ENCODE data around the gene BABAM2.

Gene BABAM2

DNA sequence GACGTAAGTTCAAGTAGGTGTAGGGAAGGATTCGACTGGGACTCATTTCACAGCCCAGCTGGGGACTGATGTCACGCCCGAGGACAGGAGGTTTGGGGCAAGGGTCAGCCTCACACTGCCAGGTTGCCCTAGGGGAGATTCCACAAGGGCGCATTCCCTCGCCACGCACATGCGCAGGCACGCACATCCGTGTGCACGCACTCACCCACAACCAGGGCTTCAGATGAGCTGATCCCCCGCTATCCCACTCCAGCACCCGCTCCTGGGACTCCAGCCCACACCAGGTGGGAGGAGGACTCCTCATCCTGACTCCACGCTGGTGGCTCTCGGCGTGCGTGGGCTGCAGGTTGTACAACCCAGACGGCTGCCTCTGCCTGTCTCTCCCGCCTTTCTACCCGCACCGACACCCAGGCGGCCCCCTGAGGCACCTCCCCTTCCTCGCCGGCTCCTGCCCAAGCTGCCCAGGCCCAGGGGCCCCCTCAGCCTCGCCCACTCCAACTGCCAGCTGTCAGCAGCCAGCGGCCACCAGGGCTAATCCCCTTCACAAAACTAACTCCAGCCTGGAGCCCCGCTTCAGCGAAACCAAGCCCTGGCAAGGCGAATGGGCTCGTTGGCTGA, 454.3 kb downstream of the BABAM2 start:
- no peaks in the 10 kb centered on the region for H3K36me3 ChIP-seq (replicated peaks)
- H3K9me3 ChIP-seq = no peaks in the 10 kb centered on the region
- DNase-seq (ENCODE audit: low spot score in 2 of 2) = no peak
- no peak overlapping the region for H3K4me3 ChIP-seq
- H3K4me1 ChIP-seq = no peaks in the 10 kb centered on the region
- in situ Hi-C loops (cut with MboI; ENCODE audit: low sequenced_read_pairs) = no loop called here
- H3K27me3 ChIP-seq (ENCODE audit: low read depth) = no peaks in the 10 kb centered on the region

DNA sequence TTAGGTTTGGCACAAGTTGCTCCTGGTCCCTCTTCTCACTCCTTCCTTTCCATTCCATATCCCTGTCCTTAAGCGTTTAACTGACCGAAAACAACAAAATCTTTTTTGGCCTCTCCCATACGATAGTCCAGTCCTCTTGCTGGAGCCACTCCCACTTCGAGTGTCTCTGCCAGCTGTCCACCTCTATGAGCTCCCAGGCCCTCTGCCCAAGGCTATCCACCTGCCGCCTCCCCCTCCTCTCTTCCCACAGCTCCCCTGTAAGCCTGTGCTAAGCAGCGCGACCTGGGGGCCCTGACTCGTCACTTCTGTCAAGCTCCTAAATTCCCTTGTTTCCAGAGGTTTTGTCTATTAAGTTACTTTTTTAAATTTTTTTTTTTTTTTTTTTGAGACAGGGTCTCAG, 455.1 kb downstream of the BABAM2 start:
- Histone ChIP-seq H3K4me3 (no peak overlapping the region), H3K36me3 (replicated peaks) (no peaks in the 10 kb centered on the region), H3K4me1 (no peaks in the 10 kb centered on the region), H3K27me3 (ENCODE audit: low read depth) (no peaks in the 10 kb centered on the region), H3K9me3 (no peaks in the 10 kb centered on the region)
- in situ Hi-C loops (cut with MboI; ENCODE audit: low sequenced_read_pairs) = no loop called here
- DNase-seq (ENCODE audit: low spot score in 2 of 2) = no peak

DNA sequence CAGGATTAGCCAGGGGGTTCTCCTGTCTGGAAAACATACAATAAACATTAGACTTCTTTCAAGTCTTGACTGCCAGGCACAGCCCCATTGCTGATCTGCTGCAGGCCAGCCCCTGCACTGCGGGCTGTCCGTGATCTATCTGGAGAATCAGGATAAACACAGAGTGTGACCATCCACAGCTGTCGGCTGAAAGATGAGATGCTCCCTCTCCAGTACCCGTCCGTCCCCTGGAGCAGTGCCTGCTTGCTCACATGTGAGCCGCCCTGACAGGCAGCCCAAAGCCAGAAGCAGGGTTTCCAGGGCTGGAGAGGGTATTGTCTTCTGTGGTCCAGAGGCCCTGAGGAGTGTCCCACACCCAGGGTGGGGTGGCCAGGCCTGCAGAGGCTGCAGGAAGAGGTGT, 456.1 kb downstream of the BABAM2 start:
- H3K4me1 ChIP-seq = no peaks in the 10 kb centered on the region
- DNase-seq (ENCODE audit: low spot score in 2 of 2) = no peak
- no peaks in the 10 kb centered on the region for H3K27me3 ChIP-seq (ENCODE audit: low read depth)
- H3K9me3 ChIP-seq = no peaks in the 10 kb centered on the region
- in situ Hi-C loops (cut with MboI; ENCODE audit: low sequenced_read_pairs) = no loop called here
- H3K36me3 ChIP-seq (replicated peaks) = no peaks in the 10 kb centered on the region
- no peak overlapping the region for H3K4me3 ChIP-seq

DNA sequence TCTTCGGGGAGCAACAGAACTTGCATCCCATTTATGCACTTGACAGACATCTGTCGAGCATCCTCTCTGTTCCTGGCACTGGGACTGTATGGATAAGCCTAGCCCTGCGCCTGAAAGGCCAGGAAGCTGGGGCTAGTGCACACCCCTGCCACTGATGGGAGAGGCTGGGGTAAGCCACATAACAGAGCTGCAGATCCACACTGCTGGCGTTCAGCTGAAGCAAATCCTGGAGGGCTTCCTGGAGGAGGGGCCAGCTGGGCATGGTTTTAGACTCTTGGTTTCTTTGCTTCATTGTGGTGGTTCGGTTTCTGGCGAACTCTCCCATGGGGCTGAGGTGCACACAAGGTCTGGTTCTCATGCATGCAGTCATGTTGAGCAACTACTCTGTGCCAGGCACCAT, 456.7 kb downstream of the BABAM2 start:
- Histone ChIP-seq H3K9me3 (no peaks in the 10 kb centered on the region), H3K27me3 (ENCODE audit: low read depth) (no peaks in the 10 kb centered on the region), H3K4me3 (no peak overlapping the region), H3K36me3 (replicated peaks) (no peaks in the 10 kb centered on the region), H3K4me1 (no peaks in the 10 kb centered on the region)
- in situ Hi-C loops (cut with MboI; ENCODE audit: low sequenced_read_pairs) = no loop called here
- no peak for DNase-seq (ENCODE audit: low spot score in 2 of 2)

DNA sequence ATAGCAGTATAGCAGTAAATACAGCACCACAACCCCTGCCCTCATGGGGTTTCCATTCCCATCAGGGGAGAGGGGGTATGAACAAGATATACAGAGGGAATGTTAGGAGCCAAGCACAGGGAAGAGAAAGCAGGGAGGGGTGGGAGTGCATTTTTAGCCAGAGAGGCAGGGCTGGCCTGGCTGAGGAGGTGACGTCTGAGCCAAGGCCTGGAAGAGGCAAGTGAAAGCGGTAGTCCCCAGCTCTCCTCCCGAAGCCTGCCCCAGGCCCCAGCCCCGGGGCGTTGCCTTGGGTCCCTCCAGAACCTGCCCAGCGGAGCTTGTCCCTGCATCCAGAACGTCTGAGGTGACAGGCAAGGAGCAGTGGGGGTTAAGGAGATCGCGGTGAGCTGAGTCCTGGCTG, 457.1 kb downstream of the BABAM2 start:
- no peaks in the 10 kb centered on the region for H3K36me3 ChIP-seq (replicated peaks)
- H3K9me3 ChIP-seq = no peaks in the 10 kb centered on the region
- in situ Hi-C loops (cut with MboI; ENCODE audit: low sequenced_read_pairs) = no loop called here
- no peaks in the 10 kb centered on the region for H3K4me1 ChIP-seq
- H3K4me3 ChIP-seq = no peak overlapping the region
- H3K27me3 ChIP-seq (ENCODE audit: low read depth) = no peaks in the 10 kb centered on the region
- no peak for DNase-seq (ENCODE audit: low spot score in 2 of 2)

DNA sequence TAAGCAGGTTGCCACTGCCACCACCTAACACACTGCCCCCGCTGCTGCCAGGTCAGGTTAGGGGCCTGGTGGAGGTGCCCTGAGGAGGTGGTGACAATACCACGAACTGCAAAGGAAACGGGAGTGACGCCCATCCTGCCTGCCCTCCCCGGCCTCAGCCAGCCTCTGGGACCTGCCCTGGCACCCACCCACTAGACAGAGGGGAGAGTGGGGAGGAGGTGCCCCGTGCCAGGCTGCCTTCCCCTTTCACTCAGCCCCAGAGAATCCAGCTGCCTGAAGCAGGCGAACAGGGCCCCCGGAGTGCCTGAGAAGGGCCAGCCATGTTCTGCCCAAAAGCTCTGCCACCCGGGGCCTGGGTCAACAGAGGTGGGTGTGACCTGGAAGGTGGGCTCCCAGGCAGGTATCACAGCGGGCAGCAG, 457.6 kb downstream of the BABAM2 start:
- in situ Hi-C loops (cut with MboI; ENCODE audit: low sequenced_read_pairs) = no loop called here
- Histone ChIP-seq H3K4me1 (no peaks in the 10 kb centered on the region), H3K4me3 (no peak overlapping the region), H3K27me3 (ENCODE audit: low read depth) (no peaks in the 10 kb centered on the region), H3K36me3 (replicated peaks) (no peaks in the 10 kb centered on the region), H3K9me3 (no peaks in the 10 kb centered on the region)
- DNase-seq (ENCODE audit: low spot score in 2 of 2) = no peak

DNA sequence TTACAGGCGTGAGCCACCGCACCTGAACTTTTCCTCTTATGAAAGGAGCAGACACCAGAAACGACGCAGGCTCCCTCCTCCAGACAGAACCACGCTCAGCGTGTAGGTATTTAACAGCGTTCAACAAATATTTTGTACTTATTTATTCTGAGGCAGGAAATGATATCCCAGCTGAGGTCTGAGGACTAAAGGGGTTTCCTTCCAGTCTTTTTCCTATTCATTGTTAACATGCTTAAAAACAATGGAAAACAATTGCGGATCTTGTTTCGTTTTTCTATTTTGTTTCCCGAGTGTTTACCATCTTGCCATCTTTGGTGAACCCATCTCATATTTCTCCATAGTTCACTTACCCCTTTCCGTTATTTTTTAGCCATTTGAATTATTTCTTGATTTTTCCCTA, 458.4 kb downstream of the BABAM2 start:
- Histone ChIP-seq H3K9me3 (no peaks in the 10 kb centered on the region), H3K4me1 (no peaks in the 10 kb centered on the region), H3K4me3 (no peak overlapping the region), H3K27me3 (ENCODE audit: low read depth) (no peaks in the 10 kb centered on the region), H3K36me3 (replicated peaks) (no peaks in the 10 kb centered on the region)
- DNase-seq (ENCODE audit: low spot score in 2 of 2) = no peak
- in situ Hi-C loops (cut with MboI; ENCODE audit: low sequenced_read_pairs) = no loop called here

DNA sequence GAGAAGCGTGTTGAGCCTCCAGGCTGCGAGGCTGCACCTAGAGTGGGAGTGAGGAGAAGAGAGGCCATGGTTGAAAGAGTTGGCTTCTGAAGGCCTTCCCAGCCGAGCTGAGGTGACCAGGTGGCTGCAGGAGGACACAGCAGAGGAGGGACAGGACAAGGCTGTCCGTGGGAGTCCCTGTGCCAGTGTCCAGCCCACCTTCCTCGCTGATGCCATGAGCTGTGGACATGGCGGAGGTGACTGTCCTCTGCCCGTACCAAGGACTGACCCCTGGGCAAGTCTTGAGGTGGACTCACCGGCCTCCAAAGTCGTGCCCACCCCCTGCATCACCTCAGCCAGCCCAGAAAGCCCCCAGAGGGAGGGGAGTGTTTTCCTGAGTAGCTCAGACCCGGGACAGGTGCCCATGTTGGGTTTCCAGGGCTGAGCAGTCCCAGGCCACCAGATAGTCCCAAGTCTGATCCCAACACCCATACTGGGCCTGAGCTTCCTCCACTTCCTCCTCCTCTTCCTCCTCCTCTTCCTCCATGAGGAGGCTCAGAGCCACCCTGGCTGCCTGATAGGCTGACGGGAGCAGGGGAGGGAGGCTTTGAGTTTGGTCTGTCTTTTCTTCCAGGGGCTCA, 459.1 kb downstream of the BABAM2 start:
- Histone ChIP-seq H3K9me3 (no peaks in the 10 kb centered on the region), H3K4me1 (no peaks in the 10 kb centered on the region)

DNA sequence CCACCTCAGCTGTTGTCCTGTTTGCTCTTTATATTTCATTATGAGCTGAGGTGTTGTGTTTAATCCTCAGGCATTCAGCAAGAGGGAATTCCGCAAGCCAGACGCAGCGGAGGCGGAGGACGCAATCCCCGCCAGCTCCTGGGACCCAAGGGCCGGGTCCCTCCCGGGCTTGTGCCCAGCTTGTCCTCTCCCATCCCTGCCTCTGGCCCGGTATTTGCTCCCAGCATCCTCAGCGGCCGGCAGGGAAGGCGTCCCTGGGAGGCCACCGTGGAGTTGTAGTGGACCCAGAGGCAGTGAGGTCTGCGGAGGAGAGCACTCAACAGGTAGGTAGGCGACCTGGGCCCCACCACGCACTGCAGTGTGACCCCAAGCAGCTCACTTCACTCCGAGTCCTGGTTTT, 459.7 kb downstream of the BABAM2 start:
- H3K4me1 ChIP-seq = no peaks in the 10 kb centered on the region
- no peaks in the 10 kb centered on the region for H3K36me3 ChIP-seq (replicated peaks)
- DNase-seq (ENCODE audit: low spot score in 2 of 2) = no peak
- in situ Hi-C loops (cut with MboI; ENCODE audit: low sequenced_read_pairs) = no loop called here
- H3K27me3 ChIP-seq (ENCODE audit: low read depth) = no peaks in the 10 kb centered on the region
- H3K9me3 ChIP-seq = no peaks in the 10 kb centered on the region
- H3K4me3 ChIP-seq = no peak overlapping the region

More for the DNA sequence above, 459.1 kb downstream of the BABAM2 start:
- H3K27me3 ChIP-seq (ENCODE audit: low read depth) = no peaks in the 10 kb centered on the region
- H3K4me3 ChIP-seq = no peak overlapping the region
- in situ Hi-C loops (cut with MboI; ENCODE audit: low sequenced_read_pairs) = no loop called here
- DNase-seq (ENCODE audit: low spot score in 2 of 2) = no peak
- H3K36me3 ChIP-seq (replicated peaks) = no peaks in the 10 kb centered on the region

DNA sequence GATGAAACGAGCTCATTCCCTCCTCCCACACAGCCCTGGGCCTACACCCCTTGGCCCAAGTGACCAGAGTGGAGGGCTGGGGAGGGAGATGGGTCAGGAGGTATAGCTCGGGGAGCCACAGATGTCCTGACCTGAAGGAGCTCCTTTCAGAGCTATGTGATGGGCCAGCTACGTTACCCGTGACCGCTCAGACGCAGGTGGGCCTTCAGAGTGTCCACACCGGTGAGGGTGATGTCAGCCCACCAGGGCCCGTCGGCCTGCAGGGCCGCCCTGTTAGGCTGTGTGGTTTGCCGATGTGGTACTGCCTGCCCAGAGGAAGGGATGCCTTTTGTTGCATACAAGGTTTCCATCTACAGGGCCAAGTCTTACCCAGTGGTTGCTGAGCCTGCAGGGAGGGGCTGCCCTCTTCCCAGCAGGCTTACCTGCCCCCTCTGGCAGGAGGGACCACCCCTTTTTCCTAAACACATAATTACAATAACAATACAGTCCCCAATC, 460.3 kb downstream of the BABAM2 start:
- H3K27me3 ChIP-seq (ENCODE audit: low read depth) = no peaks in the 10 kb centered on the region
- in situ Hi-C loops (cut with MboI; ENCODE audit: low sequenced_read_pairs) = no loop called here

DNA sequence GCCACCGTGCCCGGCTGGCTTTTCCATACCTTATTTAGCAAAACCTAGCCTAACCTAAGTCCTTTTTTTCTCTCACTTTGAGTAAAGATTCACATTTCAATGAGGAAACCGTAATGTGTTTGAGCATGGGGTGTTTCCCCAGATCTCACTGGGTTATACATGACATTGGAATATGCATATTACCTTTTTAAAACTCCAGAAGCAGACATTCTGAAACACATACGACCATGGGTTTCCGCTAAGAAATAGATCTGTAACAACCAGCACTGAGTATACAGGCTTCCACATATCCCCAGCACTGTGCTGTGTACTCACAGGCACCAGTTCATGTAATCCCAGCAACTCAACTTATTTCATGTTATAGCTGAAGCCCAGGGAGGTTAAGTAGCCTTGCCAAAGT, 461.1 kb downstream of the BABAM2 start:
- H3K9me3 ChIP-seq = no peaks in the 10 kb centered on the region
- no peak for DNase-seq (ENCODE audit: low spot score in 2 of 2)
- H3K27me3 ChIP-seq (ENCODE audit: low read depth) = no peaks in the 10 kb centered on the region
- H3K4me3 ChIP-seq = no peak overlapping the region
- in situ Hi-C loops (cut with MboI; ENCODE audit: low sequenced_read_pairs) = no loop called here
- no peaks in the 10 kb centered on the region for H3K4me1 ChIP-seq
- H3K36me3 ChIP-seq (replicated peaks) = no peaks in the 10 kb centered on the region

More for the DNA sequence above, 460.3 kb downstream of the BABAM2 start:
- H3K4me3 ChIP-seq = no peak overlapping the region
- H3K36me3 ChIP-seq (replicated peaks) = no peaks in the 10 kb centered on the region
- H3K9me3 ChIP-seq = no peaks in the 10 kb centered on the region
- no peaks in the 10 kb centered on the region for H3K4me1 ChIP-seq
- peak; percentile 4 to 21 for DNase-seq (ENCODE audit: low spot score in 2 of 2)

DNA sequence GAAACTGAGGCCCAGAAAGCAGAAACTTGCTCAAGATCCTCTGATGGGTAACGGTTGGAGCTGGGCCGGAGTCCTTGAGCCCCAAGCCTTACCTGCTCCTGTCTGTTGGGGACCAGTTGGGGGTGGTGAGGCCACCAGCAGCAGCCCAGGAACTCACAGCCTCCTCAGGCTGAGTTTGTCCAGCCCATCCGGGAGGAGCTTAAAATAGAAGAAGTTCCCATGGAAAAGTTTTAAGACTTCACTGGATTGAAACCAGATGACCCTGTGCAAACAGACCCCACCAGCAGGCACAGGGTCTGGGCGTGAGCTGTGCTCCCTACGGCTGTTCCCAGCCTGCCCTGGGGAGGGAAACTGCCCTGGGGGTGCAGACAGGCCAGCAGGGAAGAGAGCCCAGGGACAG, 461.6 kb downstream of the BABAM2 start:
- H3K9me3 ChIP-seq = no peaks in the 10 kb centered on the region
- no peaks in the 10 kb centered on the region for H3K4me1 ChIP-seq
- H3K4me3 ChIP-seq = no peak overlapping the region
- no peak for DNase-seq (ENCODE audit: low spot score in 2 of 2)
- no peaks in the 10 kb centered on the region for H3K27me3 ChIP-seq (ENCODE audit: low read depth)
- in situ Hi-C loops (cut with MboI; ENCODE audit: low sequenced_read_pairs) = no loop called here
- no peaks in the 10 kb centered on the region for H3K36me3 ChIP-seq (replicated peaks)

DNA sequence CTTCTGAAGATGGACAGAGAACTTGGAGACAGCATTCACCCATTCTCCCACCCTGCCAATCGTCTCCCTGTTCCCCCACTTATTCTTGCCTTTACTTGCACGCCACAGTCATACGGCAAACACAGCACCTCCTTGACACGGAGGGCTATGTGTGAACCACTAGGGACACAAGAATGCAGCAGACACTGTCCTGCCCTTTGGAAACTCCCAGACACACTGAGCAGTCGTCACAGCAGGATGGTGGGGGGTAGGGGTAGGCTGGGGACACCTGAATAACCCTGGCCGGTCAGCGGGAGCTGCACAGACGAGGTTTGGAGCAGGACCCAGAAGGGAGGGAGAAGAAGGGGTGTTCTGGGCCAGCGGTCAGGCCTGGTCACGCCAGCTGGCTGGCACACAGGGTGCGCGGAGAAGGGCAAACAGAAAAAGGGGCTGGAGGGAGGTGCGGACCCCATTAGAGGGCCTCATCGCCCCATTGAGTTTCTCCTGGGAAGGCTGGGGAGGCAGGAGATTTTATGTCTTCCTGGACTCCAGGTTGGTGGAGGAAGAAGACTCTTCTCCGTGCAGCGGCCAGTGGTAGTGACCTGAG, 462.2 kb downstream of the BABAM2 start:
- in situ Hi-C loops (cut with MboI; ENCODE audit: low sequenced_read_pairs) = no loop called here
- Histone ChIP-seq H3K9me3 (no peaks in the 10 kb centered on the region), H3K36me3 (replicated peaks) (no peaks in the 10 kb centered on the region), H3K27me3 (ENCODE audit: low read depth) (no peaks in the 10 kb centered on the region), H3K4me1 (no peaks in the 10 kb centered on the region), H3K4me3 (no peak overlapping the region)
- no peak for DNase-seq (ENCODE audit: low spot score in 2 of 2)

DNA sequence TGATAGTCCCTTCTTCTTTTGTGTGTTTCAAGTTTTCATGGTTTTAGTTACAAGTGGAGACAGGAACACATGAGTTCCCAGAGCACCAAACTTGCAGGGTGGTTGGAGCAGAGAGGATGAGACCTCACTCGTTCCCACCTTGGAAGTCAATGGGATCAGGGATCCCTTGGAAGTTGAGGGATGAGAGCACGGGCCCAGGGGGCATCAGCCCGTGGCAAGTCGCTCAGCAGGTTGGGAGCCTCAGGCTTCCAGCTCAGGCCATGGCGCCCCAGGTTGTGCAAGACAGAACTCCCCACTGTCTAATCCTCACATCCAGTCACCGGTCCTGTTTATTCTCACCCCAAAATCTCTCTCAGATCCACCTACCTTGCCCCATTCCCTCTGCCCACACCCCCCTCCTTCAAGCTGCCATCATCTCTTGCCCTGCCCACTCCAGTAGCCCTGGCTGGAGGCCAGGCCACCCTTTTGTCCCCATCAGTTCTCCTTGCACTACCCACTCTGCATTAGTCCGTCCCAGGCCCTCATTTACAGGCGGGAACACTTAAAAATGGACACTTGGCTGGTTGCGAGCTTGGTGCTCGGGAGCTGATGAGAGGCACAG, 464.5 kb downstream of the BABAM2 start:
- no peak for DNase-seq (ENCODE audit: low spot score in 2 of 2)
- no peaks in the 10 kb centered on the region for H3K36me3 ChIP-seq (replicated peaks)
- H3K4me1 ChIP-seq = no peaks in the 10 kb centered on the region
- H3K9me3 ChIP-seq = no peaks in the 10 kb centered on the region
- in situ Hi-C loops (cut with MboI; ENCODE audit: low sequenced_read_pairs) = no loop called here
- no peaks in the 10 kb centered on the region for H3K27me3 ChIP-seq (ENCODE audit: low read depth)
- no peak overlapping the region for H3K4me3 ChIP-seq
